ENCODE measurements around the gene PARD3. TPM values are rescaled to one million over a fixed set of nuclear protein-coding genes. Genes with fewer than 3 reads are reported as not detected.

PARD3 gene
- total and polyA plus RNA-seq, 12 donors: 17.0 to 93.8 (median 47.3) TPM

DNA sequence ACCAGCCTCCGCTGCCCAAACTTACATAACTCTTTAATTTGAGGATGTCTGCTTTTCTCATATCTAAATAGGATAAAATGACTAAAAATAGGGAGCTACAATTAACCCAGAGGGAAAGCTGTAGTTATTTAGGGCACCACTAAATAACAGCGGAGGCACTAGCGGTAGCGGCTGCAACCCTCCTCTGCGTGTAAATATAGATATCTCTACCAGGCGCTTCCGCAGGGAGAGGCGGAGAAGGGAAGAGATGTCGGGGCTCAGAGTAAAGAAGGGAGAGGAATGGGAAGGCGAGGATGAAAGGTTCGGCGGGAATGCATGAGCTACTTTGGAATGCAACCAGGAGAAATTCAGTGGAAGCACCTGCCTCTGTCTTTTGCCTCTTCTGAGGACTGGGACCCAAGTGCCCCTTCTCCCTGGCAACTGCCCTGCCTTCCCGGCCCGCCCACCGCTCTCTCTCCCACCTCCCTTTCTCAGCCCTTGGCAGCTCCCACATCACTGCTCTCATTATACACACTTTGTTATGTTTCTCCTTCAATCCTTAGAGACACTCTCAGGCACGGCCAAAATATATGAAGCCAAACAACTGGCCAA lies 698.3 kb downstream of the PARD3 start:
- H3K4me3 ChIP-seq: peak overlapping the region in 1 of 4 donors; percentile 19
- no peaks in the 10 kb centered on the region for H3K36me3 ChIP-seq (replicated peaks in 1 of 2)
- intact Hi-C loops (cut with DNase I): no loop called here
- 72 to 78% (median 74%) methylated on average over 16 of the region's 16 CpGs for WGBS, 4 donors
- TF ChIP-seq, protein P1, sequence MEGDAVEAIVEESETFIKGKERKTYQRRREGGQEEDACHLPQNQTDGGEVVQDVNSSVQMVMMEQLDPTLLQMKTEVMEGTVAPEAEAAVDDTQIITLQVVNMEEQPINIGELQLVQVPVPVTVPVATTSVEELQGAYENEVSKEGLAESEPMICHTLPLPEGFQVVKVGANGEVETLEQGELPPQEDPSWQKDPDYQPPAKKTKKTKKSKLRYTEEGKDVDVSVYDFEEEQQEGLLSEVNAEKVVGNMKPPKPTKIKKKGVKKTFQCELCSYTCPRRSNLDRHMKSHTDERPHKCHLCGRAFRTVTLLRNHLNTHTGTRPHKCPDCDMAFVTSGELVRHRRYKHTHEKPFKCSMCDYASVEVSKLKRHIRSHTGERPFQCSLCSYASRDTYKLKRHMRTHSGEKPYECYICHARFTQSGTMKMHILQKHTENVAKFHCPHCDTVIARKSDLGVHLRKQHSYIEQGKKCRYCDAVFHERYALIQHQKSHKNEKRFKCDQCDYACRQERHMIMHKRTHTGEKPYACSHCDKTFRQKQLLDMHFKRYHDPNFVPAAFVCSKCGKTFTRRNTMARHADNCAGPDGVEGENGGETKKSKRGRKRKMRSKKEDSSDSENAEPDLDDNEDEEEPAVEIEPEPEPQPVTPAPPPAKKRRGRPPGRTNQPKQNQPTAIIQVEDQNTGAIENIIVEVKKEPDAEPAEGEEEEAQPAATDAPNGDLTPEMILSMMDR (IDR thresholded peaks at IDR 0.05): no peak
- TF ChIP-seq POLR2A (IDR thresholded peaks at IDR 0.05): no peak
- no peaks in the 10 kb centered on the region for H3K27me3 ChIP-seq
- DNase-seq: no peak
- H3K27ac ChIP-seq: peak overlapping the region in 1 of 5 donors; percentile 22
- H3K9me3 ChIP-seq (replicated peaks in 1 of 3): no peaks in the 10 kb centered on the region
- peaks cover 0 to under 1% of the 10 kb centered on the region in 2 donors for H3K4me1 ChIP-seq (replicated peaks in 1 of 2)

DNA sequence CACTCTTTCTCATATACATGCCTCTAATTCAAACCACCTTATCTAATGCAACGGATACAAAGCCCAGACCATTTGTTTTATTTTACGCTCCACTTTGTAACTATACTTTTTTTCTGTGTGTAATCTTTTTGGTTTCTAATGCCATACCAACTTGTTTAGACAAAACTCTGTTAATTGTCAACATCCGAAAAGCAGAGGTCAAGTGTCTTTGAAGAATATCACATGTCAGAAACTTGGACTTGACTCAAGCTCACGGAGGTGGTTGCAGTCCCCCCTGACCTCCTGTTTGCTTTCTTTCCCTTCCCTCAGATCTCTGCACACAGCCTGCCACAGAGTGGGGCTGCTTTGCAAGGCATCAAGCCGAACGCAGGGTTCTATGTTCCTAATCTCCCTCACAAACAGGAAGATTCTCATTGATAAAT lies 698.9 kb downstream of the PARD3 start:
- Histone ChIP-seq H3K27me3 (no peaks in the 10 kb centered on the region), H3K4me1 (replicated peaks in 1 of 2) (no peaks in the 10 kb centered on the region), H3K4me3 (no peak overlapping the region), H3K36me3 (replicated peaks in 1 of 2) (no peaks in the 10 kb centered on the region), H3K27ac (no peak overlapping the region), H3K9me3 (replicated peaks in 1 of 3) (no peaks in the 10 kb centered on the region)
- DNase-seq: no peak
- TF ChIP-seq, protein P1 (IDR thresholded peaks at IDR 0.05): no peak
- WGBS, 4 donors: 54 to 71% (median 62%) methylated on average over 6 of the region's 6 CpGs
- intact Hi-C loops (cut with DNase I): no loop called here

DNA sequence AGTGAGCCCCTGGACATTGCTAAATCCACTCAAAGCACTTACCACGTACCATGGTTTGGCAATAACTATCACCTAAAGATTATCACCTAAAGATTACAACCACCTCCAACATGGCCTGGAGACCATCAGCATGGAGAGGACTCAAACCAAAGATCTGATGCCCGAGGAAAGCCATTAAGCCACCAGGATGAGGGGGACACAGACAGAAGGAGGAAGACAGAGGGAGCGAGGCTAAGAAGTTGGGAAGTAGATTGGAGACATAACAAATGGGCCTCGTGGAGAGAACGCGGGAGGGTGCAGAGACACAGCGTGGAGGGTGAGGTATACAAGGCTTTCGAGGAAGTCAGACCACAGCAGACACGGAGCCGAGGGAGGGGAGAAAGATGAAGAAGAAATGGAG lies 700.2 kb downstream of the PARD3 start:
- intact Hi-C loops (cut with DNase I): no loop called here
- no peaks in the 10 kb centered on the region for H3K9me3 ChIP-seq (replicated peaks in 1 of 3)
- H3K36me3 ChIP-seq (replicated peaks in 1 of 2): no peaks in the 10 kb centered on the region
- DNase-seq: no peak
- no peaks in the 10 kb centered on the region for H3K4me1 ChIP-seq (replicated peaks in 1 of 2)
- H3K27ac ChIP-seq: no peak overlapping the region
- TF ChIP-seq, protein P1 (IDR thresholded peaks at IDR 0.05): no peak
- no peak for TF ChIP-seq POLR2A (IDR thresholded peaks at IDR 0.05)
- no peaks in the 10 kb centered on the region for H3K27me3 ChIP-seq
- WGBS, 4 donors: 88 to 95% (median 89%) methylated on average over 10 of the region's 10 CpGs
- no peak overlapping the region for H3K4me3 ChIP-seq

DNA sequence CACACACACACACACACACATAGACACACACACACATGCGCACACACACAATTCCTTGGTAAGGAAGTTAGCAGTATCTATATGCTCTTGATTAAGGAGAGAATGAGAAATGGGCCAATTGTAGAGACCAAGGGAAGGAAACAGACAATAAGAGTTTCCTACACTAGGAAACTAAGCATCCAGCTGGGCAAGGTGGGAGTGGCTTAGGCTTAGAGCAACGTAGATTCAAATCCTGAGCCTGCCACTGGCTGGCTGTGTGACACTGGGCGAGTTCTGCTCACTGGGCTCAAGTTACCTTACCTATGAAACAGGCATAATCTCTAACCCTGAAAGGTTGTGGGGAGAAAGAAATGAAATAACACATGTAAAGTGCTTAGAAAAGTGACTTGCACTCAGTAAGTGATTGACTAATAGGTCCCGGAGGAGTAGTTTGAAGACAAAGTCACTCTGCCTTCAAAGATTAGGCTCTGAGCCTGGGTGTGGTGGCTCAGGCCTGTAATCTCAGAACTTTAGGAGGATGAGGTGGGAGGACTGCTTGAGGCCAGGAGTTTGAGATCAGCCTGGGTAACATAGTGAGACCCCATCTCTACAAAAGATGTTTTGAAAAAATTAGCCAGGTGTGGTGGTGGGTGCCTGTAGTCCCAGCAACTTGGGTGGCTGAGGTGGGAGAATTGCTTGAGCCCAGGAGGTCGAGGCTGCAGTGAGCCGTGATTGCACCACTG lies 701.4 kb downstream of the PARD3 start:
- DNase-seq: no peak
- intact Hi-C loops (cut with DNase I): no loop called here
- no peaks in the 10 kb centered on the region for H3K36me3 ChIP-seq (replicated peaks in 1 of 2)
- 84 to 90% (median 87%) methylated on average over 6 of the region's 6 CpGs for WGBS, 4 donors
- no peak for TF ChIP-seq POLR2A (IDR thresholded peaks at IDR 0.05)
- TF ChIP-seq, protein P1 (IDR thresholded peaks at IDR 0.05): no peak
- H3K4me3 ChIP-seq: no peak overlapping the region
- no peaks in the 10 kb centered on the region for H3K4me1 ChIP-seq (replicated peaks in 1 of 2)
- no peaks in the 10 kb centered on the region for H3K9me3 ChIP-seq (replicated peaks in 1 of 3)
- H3K27ac ChIP-seq: no peak overlapping the region
- H3K27me3 ChIP-seq: no peaks in the 10 kb centered on the region
